NCI-H2081 treated with DMSO at 0.1 percent for 48 hours (cell line): ENCODE results near the gene FCER2.
"Not testable (repeated sequence)": the region's sequence is repeated elsewhere in the genome, so short reads cannot be mapped to it uniquely, and the experiment has no call there.

Experiments
- DNase-seq: peaks from one replicate; lab custom pipeline; 2025; lab: John Stamatoyannopoulos, UW

Gene FCER2, protein sequence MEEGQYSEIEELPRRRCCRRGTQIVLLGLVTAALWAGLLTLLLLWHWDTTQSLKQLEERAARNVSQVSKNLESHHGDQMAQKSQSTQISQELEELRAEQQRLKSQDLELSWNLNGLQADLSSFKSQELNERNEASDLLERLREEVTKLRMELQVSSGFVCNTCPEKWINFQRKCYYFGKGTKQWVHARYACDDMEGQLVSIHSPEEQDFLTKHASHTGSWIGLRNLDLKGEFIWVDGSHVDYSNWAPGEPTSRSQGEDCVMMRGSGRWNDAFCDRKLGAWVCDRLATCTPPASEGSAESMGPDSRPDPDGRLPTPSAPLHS

DNA sequence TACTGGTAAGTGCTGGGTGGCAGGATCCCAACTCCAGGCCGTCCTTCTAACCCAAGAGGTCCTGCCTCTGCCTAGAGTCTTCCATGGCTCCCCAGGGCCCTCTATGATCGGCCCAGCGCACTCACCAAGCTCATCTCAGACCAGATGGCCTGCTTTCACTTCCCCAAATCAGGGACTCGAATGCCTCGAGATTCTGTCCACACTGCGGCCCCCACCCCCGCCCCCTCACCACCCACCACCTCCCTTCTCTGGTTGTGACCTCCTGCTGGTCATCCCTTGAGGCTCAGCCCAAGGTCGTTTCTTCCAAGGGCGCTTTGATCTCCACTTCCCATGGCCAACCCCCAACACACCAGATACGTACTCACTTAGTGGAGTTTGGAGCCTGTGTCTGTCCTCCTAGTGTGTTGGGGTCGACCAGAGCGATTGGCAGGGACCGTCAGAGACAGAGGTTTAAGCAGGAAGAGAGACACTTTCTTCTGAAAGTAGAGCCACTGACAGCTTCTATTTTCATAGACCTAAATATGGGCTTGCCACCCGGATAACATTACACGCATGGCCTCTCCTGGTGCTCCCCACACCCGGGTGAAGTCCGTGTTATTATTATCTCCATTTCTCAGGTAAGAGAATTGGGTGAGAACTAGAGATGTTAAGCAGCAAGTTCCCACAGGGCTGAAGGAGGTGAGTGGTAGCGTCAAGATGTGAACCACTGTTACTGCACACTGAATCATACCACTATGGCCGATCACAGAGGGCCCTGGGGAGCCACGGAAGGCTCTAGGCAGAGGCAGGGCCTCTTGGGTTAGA lies at the start of gene FCER2:
Gene FCER2, minus strand, starts transcription at position 478 of the 804 bp plus-strand sequence. CDS start 2,371 bp downstream, outside the sequence.
- no peak for DNase-seq

DNA sequence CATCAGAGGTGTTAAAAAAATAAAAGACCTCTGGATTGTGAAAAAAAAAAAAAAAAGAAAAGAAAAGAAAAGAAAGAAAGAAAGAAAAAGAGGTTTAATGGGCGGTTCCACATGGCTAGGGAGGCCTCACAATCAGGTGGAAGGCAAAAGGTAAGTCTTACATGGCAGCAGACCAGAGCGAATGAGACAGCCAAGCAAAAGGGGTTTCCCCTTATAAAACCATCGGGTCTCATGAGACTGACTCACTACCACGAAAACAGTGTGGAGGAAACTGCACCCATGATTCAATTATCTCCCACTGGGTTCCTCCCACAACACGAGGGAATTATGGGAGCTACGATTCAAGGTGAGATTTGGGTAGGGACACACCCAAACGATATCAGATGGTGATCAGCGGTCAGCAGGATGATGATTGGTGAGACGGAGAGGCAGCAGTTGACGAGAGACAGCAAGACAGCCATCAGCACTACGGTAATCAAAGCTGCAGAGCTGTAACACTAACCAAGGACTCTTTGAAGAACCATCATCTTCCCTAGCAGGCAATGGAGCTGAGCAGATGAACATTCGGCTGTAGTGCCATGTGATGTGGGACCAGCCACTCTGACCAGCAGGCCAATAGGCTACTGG lies 49.3 kb upstream of the FCER2 start:
- DNase-seq: no peak

DNA sequence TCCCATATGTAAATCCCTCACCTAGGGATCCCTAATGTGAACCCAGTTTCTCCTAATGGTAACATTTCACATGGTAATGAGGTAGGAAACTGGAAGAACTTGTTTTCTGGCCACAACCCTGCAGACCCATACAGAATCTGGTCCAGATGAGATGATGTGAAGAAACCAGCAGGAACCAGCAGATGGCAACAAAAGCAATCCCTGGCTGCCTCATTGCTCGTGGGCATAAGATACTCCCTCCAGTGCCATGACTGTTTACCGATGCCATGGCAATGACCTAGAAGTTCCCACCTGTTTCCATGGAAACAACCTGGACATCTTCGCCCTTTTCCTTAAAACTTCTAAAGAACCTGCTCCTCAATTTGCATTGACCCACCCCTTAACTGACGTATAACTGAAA lies 46.8 kb upstream of the FCER2 start:
- DNase-seq: no peak

DNA sequence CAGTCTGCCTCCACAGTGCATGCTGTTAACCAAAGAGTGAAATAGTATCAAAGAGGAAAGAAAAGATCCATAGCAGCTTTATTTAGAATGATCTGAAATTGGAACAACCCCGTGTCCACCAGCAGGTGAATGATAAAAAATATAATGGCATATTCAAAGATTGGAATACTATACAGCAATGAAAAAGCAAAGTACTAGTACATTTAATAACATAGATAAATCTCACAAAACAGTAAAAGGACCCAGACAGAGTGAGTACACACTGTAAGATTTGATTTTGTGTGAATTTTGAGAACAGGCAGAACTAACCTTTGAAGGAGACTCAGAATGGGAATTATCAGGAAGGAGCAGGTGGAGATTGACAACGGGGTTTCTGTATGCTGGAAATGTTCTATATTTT lies 46.2 kb upstream of the FCER2 start:
- DNase-seq: no peak

DNA sequence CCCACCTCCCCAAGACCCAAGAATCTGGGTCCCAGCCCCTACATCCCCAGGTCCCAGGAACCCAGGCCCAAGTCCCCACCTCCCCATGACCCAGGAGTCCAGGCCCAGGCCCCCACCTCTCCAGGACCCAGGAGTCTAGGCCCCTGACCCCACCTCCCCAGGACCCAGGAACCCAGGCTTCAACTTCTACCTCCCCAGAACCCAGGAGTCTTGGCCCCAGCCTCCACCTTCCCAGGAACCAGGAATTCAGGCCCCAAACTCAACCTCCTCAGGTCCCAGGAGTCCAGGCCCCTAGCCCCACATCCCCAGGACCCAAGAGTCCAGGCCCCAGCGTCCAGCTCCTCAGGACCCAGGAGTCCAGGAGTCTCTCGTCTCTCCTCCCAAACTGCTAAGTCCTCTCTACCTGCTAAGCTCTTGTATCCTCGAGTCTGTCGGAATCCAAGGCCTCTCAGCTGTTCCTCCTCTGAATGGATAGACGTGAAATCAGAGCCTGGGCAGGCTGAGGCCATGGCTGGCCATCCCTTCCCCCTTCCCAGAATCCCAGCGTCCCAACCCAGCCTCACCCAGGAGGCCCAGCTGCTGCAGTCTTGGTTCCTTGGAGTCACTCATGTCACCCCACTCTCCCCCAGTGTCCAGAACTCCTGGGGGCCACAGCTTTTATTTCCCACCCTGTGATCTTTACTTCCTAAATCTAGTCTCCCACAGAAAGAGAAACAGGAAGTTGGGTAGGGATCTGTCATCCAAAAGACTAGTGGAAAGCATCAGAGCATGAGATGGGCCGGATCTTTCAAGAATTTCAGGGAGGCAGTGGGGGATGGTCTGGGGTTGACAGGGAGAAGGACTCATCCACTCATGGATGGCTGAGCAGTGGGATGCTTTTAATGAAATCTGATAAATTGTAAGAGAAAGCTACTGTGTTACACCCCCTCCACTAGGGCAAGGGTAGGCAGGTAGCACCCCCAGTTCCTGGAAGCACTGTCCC lies 45.3 kb upstream of the FCER2 start, which contains the start of gene CD209:
Gene CD209, minus strand, starts transcription at position 632 of the 982 bp plus-strand sequence. Its CDS starts 23 bp downstream, at position 609.
- DNase-seq: no peak

DNA sequence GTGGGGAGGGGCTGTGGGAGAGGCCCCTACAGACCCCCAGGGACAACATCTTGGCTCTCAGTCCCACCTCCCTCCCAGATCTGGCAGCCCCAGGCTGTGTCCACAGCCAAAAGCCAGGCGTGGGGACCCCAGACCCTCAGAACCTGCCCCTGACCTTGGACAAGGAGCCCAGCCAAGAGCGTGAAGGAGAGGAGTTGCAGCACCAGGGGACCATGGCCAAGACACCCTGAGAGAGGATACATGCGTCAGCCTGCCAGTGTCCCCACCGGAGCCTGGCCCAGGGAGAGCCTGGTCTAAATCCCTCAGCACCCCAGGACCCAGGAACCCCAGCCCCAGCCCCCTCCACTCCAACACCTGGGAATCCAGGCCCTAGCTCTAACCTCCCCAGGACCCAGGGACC lies 44.4 kb upstream of the FCER2 start:
- DNase-seq: not testable (repeated sequence)

DNA sequence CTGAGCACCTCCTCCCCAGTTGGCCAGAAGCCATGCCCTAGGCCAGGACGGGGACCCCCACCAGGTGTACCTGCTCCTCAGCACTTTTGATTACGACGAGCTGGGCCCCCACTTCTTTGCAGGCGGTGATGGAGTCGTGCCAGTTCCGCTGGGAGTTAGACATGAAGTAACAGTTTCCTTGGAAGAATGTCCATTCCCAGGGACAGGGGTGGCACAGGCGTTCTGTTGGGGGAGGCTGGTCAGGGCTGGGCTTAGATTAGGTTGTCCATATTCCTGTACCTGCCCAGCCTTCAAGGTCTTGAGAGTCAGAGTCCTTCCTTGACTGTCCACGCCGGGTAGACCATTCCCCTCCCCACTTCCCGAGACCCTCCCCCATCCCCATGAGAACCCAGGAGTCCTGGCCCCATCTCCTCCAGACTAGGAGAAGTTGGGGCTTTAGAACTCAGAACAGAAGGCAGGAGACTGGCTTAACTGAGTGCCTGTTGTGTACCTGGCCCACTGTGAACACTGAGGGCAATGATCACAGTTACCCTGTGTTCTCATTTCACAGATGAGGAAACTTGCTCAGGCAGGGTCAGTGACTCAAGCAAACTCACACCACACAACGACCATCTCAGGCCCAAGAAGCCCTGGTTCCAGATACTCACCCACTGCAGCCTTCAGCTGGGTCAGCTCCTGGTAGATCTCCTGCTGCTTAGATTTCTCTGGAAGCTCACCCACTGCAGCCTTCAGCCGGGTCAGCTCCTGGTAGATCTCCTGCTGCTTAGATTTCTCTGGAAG lies 43.1 kb upstream of the FCER2 start:
- no peak for DNase-seq

DNA sequence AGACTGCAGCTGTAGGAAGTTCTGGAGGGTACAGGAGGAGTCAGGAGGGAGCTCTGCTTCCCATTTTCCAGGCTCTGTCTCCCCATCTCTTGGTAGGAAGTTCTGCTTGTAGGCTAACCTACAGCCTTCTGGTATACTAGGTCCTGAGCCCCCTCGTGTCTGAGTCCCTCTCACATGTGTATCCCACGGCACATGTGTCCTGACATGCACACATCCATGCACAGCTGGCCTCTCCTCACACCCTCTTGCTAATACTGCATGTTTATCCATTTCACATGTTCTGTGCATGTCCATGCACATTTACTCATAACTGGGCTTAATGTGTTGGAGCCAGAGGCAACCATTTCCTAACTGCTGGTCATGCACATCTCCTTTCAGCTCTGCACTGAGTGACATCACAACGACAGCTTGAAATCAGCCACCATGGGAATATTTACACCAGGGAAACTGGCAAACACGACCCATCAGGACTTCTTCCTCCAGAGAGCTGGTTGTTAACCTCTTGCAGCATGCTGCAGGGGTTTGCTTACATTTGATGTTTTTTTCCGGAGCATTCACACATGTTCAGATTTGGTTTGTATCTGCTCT lies 42.4 kb upstream of the FCER2 start:
- no peak for DNase-seq

DNA sequence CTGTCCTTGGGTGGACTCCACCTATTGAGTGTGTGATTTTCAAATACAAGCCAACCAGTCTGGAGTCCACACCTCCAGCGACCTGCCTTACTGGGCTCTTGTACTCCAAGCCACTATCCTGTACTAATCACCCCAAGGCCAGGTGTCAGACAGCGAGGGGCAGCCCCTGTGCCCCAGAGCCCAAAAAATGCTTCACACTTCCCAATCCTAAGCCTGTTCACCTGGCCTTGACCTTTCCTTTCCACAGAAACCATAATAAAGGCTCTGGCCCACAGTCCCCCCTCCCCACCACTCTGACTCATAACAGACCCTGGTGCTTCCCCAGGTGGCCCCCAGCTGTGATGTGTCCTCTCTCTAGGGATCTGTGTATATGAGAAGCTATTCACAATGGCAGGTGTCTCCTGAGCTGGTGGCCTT lies 41.5 kb upstream of the FCER2 start:
- DNase-seq: no peak

DNA sequence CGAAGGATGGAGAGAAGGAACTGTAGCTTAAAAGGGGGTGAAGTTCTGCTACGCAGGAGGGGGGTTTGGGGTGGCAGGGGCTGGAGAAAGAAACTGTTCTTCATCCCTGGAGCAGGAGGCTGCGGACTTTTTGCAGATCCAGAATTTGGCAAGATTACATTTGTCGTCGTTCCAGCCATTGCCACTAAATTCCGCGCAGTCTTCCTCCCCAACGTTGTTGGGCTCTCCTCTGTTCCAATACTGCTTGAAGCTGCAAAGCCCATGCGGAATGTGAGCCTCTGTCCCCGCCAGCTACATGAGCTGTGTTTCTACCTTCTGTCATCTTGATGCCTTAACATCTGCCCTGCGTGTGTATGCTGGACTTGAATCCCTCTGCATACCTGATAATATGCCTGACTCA lies 41.1 kb upstream of the FCER2 start:
- DNase-seq: no peak

DNA sequence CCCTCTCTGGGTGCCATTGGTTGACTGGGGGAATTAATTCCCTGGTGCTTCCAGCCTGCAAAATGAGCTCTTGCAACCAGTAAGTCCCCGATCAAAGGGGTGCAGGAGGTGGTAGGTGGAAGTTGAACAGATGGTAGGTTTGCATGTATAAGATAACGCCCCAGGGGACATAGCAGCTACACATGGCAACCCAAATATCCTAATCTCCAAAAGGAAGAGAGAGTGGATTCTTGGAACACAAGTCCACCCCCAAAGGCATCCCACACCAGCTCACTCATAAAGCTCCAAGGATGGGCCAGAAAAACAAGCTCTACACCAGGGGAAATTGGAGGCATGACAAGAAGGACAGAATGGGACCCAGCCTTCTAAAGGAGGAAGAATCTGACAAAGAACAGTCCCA lies 40.6 kb upstream of the FCER2 start:
- DNase-seq: no peak

DNA sequence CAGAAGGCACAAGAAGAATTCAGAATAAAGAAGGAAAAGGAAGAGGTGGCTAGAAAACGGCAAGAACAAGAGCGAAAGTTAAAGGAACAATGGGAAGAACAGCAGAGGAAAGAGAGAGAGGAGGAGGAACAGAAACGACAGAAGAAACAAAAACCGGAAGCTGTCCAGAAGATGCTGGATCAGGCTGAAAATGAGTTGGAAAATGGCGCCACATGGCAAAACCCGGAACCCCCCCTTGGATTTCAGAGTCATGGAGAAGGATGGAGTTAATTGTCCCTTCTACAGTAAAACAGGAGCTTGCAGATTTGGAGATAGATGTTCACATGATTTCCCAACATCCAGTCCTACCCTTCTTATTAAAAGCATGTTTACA lies 38.7 kb upstream of the FCER2 start:
- DNase-seq: no peak

DNA sequence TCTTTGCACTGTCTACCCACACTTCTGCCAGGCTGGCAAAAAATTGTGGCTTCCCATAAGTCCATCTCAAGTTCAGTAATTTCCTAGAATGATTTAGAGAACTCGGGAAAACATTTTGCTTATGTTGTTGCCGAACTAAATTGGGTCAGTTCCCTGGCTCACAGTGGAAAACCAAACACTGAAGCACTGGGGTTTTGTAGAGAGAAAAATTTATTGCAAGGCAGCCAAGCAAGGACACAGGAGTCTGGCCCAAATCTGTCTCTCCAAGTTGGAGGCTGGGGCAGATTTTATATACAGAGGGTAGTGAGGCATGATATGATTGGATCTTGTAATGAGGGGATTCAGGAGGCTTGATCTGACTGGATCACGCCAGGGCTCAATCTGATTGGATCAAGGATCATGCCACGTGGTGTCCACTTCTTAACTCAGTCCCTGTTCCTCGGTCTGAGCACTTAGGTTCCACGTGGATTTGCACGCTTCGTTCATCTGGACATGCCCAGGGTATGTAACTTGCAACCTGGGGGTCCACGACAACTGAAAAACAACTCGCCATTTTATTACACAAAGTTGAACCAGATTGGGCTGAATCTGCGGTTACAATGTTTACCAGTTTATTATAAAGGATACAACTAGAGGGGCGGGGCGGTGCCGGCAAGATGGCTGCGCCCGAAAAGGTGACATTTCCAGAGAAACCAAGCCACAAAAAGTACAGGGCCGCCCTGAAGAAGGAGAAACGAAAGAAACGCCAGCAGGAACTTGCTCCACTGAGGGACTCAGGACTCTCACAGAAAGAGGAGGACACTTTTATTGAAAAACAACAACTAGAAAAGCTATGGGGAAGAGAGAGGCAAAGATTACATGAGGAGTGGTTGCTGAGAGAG lies 38.1 kb upstream of the FCER2 start:
- no peak for DNase-seq

DNA sequence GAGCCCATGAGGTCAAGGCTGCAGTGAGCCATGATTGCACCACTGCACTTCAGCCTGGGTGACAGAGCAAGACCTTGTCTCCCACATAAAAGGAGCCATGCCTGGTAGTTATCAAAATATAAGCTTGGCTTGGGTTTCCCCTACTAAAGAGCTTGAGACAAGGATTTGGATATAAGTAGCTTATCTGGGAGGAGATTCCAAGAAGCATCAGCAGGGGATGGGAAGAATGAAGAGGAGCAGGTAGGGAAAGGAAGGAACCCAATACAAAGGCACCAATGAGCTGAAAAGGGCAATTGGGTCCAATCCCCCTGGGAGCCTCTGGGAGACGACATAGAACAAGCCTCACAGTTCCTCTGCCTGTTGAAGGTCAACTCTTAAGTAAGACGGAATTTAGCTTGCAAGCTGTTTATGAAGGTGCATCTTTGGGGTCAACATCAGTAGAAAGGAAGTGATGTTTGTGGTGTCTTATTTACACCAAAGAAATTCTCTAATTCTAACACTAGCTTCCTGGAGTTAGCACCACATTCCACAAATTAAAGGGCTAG lies 37.4 kb upstream of the FCER2 start:
- DNase-seq: no peak

DNA sequence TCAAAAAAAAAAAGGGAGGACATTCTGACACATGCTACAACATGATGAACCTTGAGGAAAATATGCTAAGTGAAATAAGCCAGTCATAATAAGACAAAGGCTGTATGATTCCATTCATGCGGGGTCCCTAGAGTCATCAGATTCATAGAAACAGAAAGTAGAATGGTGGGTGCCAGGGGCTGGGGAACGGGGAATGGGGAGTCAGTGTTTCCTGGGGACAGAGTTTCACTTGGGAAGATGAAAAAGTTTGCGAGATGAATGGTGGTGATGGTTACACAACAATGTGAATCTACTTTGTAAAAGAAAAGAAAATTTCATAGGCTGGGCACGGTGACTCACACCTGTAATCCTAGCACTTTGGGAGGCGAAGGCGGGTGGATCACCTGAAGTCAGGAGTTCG lies 36.1 kb upstream of the FCER2 start:
- DNase-seq: no peak

DNA sequence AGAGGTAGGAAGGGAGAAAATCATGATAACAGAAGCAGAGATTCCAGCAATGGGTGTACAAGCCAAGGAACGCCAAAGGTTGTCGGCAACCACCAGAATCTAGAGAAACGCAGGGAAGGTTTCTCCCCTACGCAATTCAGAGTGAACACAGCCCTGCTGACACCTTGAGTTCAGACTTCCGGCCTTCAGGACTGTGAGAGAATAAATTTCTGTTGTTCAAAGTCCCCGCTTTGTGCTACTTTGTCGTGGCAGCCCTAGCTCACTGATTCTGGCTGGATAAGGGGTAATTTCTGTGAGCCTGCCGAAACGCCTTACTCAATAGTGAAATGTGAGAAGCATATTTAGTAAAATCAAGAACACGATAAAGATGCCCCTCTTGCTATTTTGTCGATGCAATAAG lies 35.3 kb upstream of the FCER2 start:
- no peak for DNase-seq

DNA sequence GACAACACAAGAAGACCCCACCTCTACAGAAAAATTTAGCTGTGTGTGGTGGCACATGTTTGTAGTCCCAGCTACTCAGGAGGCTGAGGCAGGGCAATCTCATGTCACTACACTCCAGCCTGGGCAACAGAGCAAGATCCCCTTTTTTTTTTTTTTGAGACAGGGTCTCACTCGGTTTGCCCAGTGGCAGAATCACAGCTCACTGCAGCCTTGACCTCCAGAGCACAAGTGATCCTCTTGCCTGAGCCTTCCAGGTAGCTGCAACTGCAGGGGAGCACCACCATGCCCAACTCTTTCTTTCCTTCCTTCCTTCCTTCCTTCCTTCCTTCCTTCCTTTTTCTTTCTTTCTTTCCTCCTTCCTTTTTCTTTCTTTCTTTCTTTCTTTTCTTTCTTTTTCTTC lies 34.2 kb upstream of the FCER2 start:
- no peak for DNase-seq

DNA sequence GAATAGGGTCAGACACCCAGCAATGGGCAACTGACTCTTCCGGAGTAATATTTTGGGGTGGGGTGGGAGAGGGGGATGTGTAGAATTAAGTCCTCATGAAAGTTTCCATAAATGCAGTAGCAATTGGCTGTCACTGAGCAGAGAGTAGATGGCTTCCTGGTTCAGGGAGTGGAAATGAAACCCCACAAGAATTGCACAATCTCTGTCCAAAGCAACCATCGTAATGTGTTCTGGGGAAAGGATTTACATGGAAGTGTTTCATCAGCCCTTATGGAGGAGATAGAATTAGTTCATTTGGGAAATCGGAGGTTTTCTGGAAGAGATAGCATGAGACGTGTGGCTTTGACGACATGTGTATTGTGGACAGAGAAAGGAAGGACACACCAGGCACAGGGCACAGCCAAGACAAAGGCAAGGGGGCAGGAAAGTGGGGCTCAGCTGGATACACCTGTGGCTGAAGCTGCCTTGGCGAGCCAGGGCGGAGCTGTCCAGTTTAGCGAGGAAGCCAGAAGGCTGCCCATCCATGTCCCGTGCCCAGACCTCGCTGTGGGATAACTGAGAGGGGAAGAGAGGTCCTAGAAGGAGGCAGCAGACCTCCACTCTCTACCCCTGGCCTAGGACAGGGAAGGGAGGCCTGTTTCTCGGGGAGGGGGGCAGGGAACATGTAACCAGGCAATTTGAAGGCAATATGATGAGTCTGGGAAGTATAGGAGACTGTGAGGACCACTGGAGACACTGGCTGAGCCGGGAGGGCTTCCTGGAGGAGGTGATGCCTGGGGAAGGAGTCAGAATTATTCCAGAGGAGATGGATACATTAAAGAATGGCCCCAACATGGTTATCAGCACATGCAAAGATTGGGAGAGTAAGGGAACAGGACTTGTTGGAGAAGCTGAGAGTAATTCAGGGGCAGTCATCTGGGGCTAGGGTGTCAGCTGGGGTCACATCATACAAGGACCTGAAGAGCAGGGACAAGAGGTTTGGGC lies 32.6 kb upstream of the FCER2 start:
- no peak for DNase-seq
